IPS-NIHi11 (cell line): ENCODE measurements around the gene TRIM42.

Experiments used
- DNase-seq: peaks from one replicate; pipeline ENCODE4 v3.0.0; 2012; ENCODE audit warnings: mixed read lengths, low spot score

TRIM42 gene

DNA sequence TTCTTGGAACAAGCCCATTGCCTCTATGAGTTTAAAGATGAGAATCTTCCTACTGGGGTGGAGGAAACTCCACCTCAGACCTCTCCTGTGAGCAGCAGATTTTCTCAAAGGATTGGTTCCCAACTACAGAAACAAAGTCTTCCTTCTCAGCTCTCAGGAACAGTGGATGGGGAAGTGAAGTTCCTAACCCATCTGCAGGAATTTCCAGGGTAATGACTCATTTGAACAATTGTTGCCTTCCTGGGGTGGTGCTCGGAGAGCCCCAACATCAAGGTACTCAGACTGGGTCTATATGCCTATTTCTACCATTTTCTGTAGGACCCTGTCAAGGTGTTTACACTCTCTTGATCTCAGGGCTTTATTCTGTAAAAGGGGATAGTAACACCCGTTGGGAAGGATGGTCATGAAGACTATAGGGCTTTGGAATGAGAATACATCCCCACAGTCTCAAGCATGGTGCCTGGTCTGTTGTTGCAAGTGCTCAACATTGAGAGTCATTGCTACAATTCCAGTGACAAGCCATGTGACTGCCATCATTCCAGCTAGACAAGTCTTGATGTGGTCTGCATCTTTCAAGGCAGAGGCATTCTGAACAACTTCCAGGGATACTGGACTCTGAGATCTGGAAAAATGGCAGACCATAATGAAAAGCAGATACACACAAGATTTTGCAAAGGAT is 33.0 kb downstream of the TRIM42 start:
- no peak for DNase-seq

DNA sequence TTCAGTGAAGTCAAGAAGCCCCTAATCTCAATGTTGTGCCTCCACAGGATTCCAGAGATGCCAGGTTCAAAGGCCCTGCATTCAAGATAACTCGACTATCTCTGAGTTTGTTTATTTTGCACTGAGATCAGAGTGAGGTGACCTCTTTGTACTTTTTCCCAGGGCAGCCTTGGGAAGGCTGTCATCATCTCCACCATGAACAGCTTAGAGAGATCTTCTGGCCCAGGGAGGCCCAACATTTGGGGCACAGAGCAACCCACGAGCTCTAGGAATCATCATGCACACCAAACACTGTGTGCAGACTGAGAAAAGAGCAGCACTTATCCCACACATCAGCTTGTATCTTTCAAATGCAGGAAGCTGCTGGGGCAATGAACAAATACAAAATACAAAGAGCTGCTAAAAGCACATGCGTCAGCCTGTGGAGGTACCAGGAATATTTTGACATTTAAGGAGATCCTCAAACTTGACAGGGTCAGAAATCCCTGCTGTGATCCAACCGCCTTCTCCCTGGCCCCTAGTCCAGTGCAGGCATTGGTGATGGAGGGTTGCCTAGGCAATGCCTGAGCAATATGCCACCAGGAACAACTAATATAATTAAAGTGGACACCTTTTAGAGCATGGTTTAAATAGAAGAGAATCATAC is 33.6 kb downstream of the TRIM42 start:
- DNase-seq: no peak

DNA sequence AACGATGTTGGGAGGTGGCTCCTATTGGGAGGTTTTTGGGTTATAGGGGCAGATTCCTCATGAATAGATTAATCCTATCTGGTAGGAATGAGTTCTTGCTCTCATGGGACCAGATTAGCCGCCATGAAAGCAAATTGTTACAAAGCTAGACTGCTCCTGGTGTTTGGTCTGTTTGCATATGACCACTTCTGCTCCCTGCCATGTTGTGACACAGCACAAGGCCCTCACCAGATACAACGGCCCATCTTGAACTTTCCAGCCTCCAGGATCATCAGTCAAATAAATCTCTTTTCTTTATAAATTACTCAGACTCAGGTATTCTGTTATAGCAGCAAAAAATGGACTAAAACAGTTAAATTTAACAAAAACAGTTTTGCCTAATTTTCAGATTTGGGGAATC is 34.4 kb downstream of the TRIM42 start:
- DNase-seq: no peak

DNA sequence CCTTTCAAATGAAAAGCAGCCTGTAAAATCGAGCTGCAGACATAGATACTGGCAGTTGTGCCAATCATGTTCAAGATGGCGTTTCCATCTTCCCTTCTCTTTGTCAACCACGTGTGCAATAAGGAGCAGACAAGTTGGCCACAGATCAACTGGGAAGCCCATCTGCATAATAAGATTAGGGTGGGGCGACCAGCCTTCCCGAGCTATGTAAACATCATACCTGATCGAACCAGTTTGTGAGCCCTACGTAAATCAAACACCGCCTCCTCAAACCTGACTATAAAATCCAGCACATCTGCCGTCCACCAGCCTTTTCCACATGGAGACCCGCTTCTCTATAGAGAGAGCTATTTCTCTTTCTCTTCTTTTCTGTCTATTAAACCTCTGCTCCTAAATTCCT is 37.2 kb downstream of the TRIM42 start:
- no peak for DNase-seq

DNA sequence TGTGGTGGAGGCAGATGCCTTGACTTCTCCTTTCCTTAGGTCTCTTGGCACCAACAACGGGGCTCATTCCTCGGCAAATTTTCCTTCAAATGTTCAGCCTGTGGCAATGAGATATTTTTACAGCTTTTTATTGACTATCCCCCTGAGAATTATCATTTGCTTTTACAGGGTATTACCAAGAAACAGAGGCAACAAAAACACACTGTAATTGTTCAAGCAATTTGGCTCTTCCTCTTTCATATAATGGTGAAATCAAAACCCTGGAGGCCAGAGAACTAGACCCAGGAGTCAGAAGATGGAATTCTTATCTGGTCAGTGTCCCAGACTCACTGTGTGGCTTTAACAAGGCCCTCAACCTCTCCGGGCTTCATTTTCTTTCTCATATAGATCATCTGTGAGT is 40.1 kb downstream of the TRIM42 start:
- no peak for DNase-seq

DNA sequence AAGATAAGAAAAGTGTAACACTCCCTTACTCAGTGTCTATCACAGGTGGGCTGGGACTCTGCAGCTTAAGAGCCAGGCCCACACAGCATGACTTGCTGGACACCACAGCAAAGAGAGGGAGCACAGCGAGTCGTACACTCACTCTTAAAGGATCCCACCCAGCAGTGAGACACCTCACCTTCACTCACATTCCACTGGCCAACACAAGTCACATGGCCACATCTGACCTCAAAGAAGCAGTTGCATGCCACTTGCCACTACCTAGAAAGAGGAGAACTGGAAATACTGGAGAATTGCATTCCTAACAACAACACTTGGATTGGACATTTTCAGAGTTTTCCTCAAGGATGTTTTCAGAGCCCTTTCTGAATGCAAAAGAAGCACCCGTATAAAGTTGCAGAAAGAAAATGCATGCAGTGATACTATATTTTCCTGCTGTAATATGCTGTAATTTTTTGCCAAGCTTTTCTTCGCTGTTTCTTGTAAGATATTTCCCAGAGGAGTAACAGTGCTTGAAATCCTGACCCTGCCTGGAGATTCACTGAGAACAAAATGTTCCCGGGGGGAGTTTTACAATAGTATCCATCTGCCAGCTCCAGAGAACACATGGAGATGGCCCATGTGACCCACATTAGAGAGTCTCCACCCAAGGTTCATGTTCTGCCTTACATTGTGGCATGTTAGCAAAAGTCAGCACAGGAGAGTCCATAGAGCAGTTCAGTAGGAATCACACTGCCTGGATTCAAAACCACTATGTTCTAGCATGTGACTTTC is 42.2 kb downstream of the TRIM42 start:
- no peak for DNase-seq

DNA sequence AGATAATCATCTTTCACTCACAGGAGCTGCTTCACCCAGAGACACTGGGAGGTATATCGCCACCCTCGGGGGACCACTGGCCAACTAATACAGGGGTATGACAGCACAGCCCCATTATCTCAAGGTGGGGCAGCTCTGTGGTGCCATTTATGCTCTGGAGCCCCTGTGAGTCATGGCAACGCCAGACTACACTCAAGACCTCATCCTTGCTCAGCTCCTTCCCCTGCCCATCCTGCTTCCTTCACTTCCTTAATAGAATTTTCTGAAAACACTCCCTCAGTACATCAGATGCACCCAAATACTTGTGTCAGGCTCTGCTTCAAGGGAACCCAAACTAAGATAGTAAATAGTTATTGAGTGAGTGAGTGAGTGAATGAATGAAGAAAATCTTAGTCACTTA is 45.7 kb downstream of the TRIM42 start:
- no peak for DNase-seq

DNA sequence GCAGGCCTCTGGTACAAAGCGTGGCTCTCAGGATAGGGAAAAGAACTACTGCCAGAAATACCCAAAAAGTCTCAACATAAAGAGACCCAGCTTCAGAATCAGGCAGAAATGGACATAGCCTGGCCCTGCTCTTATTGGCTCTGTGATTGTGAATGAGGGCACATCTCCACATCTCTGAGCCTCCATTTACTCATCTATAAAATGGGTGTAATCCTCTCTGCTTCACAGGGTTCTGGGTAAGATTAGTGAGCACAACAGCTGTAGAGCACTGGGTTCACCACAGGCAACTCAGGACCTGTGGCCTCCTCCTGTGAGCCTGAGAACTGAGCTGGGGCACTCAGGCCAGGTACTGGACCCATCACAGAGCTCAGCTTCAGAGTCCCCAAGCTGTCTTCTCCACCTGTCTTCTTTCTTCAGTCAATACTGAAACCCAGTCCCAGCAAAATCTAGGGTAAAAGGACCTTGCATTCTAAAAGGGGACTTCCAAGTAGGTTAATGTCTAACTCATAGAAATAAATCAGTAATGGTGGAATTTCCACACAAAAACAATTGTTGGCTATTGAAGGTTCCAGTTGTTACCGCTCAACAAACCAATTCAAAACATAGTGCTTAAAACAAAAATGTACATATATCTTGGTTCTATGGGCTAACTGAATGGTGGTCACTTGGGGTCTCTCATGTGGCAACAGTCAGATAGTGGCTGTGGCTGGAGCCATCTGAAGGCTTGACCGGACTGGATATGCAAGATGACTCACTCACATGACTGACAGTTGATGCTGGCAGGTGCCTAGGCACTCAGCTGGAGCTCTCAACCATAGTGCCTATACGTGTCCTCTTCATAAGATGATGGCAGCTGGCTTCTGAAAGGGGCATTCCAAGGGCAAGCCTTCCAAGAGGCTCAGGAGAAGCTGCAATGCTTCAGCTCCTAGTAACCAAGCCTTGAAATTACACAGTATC is 47.3 kb downstream of the TRIM42 start:
- no peak for DNase-seq

DNA sequence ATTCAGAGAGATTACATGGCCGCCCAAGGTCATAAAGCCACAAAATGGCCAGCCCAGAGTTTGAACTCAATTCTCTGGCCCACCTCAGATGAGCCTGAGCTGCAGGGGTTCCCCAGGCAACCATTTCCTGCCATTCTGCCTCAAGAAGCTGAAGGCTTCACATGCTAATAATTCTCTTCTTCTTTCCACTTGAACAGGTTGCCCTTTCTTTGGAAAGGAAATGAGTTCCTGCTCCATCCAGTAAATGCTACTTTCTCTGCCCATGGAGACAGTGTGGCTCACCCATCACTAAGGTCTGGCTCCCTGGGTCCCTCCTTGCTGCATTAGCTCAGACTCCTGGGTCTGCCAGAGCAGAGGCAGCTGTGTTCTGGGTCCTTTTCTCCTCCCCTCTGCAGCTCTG is 48.2 kb downstream of the TRIM42 start:
- no peak for DNase-seq

DNA sequence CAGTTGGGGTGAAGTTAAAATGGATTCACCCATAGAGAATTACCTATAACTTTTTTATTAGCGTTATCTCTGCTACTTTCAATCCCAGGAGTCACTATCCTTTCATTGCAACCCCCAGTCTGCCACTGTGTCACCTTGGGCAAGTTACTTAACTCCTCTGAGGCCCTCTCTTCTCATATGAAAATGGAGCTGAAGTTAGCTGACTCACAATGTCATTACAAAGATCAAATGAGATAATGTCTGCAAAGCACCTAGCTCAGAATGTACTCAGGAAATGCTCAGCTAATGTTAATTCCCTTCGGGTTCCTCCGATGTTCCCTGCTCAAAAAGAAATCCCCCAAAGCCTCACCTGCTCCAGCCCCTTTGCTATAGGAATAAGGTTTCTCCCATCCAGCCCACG is 50.0 kb downstream of the TRIM42 start:
- no peak for DNase-seq

DNA sequence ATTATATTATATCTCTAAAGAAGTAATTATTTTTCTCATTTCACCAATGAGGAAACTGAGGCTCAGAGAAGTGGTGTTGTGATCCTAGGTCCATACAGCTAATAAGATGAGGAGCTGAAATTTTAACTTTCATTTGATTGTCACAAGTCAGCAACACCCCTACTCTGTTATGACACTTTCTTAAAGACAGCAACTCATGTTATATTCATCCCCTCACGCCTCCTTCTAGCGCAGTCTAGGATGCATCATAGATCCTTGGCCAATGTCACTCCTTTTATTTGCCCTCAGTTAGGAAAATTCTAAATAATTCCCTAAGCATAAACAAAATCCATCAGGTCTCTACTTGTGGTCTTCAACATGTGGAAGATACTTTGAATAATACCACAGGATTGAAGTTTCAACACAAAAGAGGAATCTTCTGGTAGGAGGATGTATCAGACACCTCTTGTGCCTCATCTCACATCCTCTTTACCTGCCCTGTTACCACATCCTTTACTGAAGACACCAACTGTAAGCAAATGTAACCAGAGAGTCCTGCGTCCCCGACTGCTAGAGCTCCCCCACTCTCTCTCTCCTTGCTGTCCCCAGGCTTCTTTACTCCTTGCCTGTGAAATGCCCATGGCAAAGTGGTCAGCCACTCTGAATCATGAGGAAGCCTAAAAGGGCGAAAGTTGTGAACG is 53.7 kb downstream of the TRIM42 start:
- no peak for DNase-seq

DNA sequence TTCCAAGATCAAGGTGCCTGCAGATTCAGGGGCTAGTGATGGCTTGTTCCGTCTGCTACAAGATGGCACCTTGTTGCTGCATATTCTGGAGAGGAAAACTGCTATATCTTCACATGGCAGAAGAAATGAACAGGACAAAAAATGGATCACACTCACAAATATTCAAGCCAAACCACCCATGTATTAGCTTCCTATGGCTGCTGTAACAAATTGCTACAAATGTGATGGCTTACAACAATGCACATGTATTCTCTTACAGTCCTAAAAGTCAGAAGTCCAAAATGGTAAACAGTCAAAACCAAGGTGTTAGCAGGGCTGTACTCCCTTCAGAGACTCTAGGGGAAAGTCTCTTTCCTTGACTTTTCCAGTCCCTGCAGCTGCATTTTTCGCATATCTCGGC is 55.8 kb downstream of the TRIM42 start:
- DNase-seq: no peak

DNA sequence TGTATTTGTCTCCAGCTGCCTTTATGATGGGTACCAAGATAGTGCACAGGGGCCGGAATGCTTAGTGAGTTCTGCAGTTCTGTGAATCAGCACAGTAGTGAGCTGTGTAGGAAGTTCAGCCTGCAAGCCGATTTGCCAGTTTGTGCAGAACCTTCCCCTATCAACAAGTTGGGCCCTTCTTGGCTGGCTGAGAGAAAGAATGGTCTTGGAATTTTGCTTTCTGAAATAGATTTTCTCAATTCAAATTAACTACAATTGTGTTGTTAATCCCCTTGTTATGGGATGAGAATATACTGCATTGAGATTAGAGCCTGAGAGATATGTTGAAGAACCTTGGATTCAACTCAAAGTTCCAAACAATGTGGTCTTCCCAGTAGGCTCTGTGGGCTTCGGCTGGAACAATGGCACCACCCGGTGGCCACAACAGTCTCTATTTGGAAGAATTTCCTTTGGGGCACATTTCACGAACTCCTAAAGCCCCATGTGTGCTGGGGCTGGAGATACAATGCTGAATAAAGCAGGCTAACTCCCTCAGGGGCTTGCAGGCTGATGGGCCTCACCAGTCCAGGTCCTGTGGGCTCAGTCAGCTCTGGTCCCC is 59.1 kb downstream of the TRIM42 start:
- DNase-seq: peak; percentile 71

DNA sequence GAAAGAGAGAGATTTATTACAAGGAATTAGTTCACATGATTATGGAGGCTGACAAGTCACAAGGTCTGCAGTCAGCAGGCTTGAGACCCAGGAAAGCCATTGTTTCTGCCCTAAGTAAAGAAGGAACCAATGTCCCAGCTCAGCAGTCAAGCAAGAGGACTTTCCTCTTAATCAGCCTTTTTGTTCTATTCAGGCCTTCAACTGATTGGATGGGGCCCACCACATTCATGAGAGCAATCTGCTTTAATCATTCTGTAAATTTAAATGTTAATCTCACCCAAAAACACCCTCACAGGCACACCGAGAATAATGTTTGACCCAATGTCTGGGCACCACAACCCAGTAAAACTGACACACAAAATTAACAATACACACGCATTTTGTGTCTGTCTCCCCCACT is 64.3 kb downstream of the TRIM42 start:
- DNase-seq: no peak

DNA sequence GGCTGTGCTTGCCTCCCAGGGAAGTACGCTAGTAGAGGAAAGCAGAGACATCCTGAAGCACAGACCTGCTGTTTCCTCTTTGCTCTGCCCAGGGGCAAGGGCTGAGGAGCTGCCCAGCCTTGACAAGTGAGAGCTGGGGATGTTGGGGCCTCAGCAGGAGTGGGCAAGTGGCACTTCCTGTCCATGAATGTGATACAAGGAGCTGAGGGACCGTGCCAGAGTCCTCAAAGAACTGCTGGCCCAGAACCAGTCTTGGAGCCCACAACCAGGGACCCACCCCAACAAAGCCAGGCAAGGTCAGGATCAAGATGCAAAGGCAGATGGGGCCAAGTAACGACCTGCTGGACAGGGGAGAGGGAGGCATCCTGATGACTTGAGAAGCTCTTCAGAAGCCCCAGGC is 70.3 kb downstream of the TRIM42 start:
- no peak for DNase-seq

DNA sequence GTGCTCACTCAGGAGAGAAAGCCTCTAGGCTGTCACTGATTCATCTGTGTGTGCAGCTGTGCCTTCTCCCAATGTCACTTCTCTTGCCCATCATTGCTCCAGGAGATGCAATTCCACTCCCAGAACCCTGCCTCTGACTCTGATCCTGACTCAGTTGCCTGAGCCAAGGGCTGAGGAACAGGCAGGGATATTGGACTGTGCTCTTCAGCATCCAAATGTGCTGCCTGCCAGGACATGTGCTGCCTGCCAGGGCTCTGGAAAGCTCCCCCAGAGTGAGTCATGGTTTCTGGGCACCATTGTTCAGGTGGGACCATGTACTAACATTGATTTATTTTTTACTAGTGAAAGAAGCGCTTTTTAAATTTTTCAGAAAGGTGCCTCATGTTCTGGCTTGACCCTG is 71.0 kb downstream of the TRIM42 start:
- no peak for DNase-seq
